ENCODE measurements around the gene HARS2.
"Not testable (repeated sequence)": the region's sequence is repeated elsewhere in the genome, so short reads cannot be mapped to it uniquely, and the experiment has no call there.

Gene HARS2

DNA sequence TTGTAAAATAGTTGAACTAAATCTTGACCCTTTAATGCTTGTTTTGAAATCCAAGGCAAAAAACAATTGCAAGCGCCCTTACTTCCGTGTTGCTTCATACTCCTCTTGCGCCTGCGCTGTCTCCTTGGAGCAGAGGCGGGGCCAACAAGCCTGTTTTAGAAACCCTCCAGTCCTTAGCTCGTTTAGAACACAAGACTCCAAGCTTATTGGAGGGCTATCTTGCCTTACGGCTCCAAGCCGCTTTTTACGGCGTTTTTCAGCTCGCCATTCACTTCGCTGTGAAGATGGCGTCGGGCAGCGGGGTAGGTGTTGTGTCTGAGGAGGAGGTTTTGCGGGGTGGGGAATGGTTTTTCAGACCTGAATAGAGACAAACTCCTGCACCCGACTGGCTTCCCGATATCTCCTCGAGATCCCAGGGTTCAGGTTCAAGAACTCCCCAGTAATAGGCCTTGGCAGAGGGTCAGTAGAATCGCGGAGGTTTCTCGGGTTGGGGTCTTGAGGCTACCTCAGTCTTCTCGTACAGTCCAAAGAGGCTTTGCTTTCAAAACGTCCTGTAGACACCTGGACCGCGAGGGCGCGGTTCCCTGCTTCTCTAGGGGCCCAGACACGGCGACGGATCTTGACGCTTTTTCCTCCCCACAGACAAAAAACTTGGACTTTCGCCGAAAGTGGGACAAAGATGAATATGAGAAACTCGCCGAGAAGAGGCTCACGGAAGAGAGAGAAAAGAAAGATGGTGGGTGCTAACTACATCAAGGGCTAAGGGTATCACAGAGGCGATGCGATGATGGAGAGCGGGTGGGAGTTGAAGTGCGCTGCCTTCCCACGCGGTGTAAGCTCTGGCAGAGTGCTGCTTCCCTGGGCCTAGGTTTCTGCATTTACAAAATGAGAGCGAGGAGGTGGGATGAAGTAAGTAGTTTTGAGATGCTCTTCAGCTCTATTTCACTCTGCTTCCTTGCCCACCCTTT, 9.2 kb downstream of the HARS2 start, which contains the start of gene ZMAT2:
ZMAT2 (plus strand) TSS at position 271 of the 968 bp plus-strand sequence; CDS start at position 285, 14 bp downstream.
- DNase-seq (ENCODE audit: low spot score) = peak; percentile 99

DNA sequence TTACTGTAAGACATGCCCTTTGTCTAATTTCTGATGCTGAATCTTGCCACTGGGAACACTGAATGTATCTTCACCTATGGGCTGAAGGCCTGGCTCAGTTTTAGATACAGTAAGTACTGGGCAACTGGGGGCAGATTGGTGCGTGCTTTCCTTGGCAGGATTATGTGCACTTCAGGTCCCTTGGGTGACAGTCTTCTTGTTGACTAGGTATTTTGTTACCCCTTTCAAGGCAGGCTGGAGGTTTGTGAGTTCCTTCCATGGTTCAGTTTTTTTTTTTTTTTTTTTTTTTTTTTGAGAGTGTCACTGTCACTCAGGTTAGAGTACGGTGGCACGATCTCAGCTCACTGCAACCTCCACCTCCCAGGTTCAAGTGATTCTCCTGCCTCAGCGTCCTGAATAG, 16.6 kb downstream of the HARS2 start:
- DNase-seq (ENCODE audit: low spot score) = no peak

DNA sequence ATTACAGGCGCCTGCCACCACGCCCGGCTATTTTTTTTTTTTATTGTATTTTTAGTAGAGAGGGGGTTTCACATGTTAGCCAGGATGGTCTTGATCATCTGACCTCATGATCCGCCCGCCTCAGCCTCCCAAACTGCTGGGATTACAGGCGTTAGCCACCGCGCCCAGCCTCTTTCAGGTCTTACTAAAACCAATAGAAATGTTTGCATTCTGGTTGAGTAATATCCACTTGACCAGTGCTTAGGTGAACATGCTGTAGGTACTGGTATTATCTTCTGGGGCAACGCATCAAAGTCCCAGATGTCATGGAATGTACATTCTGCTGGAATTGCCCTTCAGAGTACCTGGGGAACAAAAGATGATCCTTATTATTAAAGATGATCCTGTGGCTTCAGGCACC, 17.5 kb downstream of the HARS2 start:
- DNase-seq (ENCODE audit: low spot score) = not testable (repeated sequence)

DNA sequence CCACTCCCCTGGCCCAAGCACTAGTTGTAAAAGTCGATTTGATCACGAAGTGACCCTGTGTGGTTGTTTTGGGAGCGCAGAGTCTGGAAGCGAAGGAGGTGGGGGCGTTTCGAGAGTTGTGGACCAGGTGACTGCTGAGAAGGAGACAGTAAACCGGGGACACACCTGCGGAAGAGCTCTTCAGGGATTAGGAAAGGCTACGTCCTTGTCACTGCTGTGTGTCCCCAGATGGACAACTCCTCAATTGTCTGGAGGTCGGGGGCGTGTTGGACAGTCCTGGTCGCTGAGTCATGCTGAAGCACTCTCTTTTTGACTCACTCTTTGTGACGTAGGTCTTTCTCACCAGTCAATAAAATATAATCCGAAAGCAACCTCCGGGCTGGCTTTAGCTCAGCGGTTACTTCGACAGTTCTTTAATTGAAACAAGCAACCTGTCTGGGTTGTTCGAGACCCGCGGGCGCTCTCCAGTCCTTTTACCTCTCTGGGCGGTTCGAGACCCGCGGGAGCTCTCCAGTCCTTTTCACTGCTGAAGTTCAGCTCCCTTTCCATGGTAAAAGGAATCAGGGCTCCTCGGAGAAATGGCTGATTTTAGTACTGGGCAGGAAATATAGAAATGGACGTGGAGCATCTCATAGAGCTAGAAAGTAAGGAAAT, 19.8 kb downstream of the HARS2 start:
- peak; percentile 76 for DNase-seq (ENCODE audit: low spot score)

DNA sequence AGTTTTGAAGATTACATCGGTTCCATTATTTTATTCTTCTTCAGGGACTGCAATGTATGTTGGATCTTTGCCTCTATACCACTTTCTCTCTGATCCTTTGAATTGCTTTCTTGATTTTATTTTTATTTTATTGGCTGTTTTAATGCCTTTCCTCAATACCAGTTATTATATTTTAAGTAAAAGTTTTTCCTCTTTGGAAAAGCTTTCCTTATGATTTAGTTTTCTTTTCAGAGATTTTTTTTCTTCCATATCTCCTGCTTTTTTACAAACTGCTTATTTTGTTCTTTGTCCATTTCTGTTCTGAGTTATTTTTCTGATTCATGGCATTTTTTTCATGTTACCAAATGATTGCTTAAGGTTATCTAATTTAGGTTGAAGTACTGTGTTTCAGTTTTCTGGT, 20.5 kb downstream of the HARS2 start:
- DNase-seq (ENCODE audit: low spot score) = no peak

DNA sequence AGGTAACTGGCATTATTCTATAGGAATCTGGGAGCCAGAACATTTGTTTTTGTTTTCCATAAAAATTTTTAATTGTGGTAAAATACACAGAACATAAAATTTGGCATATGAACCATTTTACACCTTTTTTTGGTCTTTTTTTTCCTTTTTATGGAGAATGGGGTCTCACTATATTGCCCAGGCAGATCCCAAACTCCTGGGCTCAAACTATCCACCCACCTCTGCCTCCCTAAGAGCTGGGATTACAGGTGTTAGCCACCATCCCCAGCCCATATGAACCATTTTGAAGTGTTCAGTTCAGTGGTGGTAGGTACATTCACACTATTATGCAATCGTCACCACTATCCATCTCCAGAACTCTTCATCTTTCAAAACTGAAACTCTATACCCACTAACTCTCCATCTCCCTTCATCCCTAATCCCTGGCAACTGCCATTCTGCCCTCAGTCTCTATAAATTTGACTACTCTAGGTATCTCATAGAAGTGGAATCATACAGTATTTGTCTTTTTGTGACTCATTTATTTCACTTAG, 22.4 kb downstream of the HARS2 start:
- no peak for DNase-seq (ENCODE audit: low spot score)

DNA sequence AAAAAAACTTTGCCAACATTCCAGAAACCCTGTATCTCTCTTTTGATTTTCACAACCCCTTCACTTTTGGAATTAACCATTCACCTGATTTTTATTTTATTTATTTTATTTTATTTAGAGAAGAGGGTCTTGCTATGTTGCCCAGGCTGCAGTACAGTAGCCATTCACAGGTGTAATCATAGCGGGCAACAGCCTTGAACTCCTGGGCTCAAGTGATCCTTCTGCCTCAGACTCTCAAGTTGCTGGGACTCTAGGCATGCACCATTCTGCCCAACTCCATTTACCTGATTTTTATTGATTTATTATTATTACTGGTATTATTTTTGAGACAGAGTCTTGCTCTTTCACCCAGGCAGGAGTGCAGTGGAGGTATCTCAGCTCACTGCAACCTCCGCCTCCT, 25.0 kb downstream of the HARS2 start:
- DNase-seq (ENCODE audit: low spot score) = not testable (repeated sequence)

DNA sequence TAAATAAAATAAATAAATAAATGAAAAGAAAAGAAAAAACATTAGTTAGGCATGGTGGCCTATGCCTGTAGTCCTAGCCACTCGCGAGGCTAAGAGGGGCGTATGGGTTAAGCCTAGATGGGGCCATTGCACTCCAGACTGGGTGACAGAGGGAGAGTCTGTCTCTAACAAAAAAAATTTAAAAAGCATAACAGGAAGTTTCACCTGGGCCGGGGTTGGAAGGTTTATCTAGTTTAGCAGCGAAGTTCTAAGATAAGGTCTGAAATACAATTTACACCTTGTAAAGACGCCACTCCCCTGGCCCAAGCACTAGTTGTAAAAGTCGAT, 27.0 kb downstream of the HARS2 start:
- no peak for DNase-seq (ENCODE audit: low spot score)

DNA sequence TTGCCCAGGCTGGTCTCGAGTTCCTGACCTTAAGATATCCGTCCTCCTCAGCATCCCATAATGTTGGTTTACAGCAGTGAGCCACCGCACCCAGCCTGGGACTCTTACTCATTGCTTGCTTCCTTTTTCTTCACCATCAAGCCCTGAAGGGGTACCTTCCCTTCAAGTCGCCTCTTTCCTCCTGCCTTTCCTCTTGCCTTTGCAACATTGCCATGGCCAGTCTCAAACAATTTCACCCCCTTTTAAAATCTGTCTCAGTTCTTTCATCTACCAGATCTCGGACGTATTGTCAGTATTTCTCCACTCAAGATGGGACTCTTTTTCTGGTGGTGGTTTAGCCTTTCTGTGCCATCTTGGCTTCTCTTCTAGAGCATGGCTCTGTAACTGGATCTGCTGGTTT, 29.5 kb downstream of the HARS2 start:
- DNase-seq (ENCODE audit: low spot score) = not testable (repeated sequence)

DNA sequence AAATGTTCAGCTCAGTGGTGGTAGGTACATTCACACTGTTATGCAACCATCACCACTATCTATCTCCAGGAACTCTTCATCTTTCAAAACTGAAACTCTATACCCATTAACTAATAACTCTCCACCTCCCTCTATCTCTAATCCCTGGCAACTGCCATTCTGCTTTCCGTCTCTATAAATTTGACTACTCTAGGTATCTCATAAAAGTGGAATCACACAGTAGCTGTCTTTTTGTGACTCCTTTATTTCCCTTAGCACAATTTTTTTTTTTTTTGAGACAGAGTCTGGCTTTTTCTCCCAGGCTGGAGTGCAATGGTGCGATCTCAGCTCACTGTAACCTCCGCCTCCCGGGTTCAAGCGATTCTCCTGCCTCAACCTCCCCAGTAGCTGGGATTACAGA, 30.1 kb downstream of the HARS2 start:
- not testable (repeated sequence) for DNase-seq (ENCODE audit: low spot score)

DNA sequence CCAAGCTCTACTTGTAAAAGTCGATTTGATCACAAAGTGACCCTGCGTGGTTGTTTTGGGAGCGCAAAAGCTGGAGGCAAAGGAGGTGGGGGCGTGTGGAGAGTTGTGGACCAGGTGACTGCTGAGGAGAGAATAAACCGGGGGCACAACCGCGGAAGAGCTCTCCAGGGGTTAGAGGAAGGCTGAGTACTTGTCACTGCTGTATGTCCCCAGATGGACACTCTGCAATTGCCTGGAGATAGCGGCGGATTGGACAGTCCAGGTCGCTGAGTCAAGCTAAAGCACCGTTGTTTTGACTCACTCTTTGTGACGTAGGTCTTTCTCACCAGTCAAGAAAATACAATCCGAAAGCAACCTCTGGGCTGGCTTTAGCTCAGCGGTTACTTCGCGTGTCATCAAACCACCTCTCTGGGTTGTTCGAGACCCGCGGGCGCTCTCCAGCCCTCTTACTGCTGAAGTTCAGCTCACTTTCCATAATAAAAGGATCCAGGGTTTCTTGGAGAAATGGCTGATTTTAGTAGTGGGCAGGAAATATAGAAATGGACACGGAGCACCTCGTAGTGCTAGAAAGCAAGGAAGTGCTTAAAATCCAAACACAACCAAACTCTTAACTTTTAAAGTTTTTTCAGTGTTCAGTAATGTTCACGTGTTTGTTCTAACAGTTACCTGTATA, 34.7 kb downstream of the HARS2 start:
- no peak for DNase-seq (ENCODE audit: low spot score)

DNA sequence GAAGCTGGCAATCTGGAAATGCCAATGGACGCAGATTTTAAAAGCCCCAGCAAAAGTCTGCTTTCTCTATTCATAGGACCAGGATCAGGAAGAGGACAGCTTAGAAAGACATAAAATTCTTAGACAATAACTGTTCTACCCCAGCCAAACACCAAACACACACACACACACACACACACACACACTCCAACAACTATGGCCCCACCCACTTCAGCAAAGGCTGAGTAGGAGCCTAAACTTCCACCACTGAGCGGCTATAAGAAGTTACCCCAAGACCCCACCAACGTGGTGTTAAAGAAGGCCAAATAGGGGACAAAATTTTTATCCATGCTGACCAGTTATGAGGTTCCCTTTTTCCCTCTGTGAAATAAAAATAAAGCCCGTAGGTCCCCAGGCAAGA, 41.8 kb downstream of the HARS2 start:
- no peak for DNase-seq (ENCODE audit: low spot score)

DNA sequence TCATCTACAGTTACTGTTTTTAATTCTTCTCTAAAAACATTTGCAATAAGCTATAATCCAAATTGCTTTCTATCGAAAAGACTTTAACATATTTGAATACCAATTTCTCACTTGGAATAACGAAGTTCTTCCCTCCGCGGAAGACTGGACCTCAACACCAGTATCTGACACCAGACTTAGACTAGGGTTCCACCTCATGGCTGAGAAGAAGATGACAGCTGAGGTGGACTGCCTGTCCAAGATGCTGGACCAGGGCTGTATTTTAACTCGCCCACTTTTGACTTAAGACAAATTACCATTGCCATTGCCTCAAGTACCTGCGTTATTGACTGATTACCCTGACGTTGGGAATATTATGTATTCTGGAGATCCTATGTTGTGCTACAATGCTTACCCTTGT, 43.1 kb downstream of the HARS2 start:
- DNase-seq (ENCODE audit: low spot score) = no peak

DNA sequence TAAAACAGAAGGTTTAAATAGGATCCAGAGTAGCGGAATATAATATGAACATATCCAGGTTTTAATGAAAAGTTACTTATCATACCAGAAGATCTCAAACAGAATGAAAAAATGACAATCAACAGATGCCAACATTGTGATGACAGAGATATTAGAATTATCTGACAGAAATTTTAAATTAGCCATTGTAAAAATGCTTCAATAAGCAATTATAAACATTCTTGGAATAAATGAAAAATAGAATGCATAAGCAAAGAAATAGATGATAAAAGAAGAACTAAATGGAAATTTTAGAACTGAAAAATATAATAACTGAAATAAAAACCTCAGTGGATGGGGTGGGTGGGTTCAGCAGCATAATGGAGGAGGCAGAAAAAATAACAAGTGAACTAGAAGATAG, 46.2 kb downstream of the HARS2 start:
- no peak for DNase-seq (ENCODE audit: low spot score)

DNA sequence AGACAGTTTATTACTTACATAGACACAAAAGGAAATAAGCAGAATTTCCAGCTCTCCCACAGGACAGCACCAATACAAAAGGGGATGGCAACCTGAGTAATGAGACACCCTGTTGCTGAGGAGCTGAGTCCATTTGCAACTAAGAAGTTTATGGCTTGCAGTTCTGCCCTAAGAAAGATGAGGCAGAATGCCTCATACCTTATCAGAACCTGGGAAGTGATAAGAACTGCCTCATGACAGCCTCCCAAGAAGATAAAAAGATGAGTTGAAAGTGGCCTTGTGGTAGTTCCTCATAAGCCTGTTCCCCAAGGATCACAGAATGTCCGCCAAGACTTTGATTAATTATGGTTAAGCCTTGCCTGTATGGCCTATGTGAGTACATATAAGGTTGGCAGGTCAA, 50.7 kb downstream of the HARS2 start:
- no peak for DNase-seq (ENCODE audit: low spot score)

Measured in NAMALWA (cell line).